HepG2 (cell line): Measurements from ENCODE around the gene CSNK1G1. TPM values are rescaled to one million over a fixed set of nuclear protein-coding genes. Genes with fewer than 3 reads are reported as not detected.

Experiments
- MAFK ChIP-seq, 2 experiments: IDR thresholded peaks in 1 of 2; conservative IDR thresholded peaks in 1 of 2; 2 replicates each; pipeline ENCODE4 v1.6.1; 2011; ENCODE audit warnings: improper control_type of control experiment in 2 of 2, low read length in 2 of 2
- MXD1 ChIP-seq: sonication (generic); formaldehyde crosslinking; IDR thresholded peaks from 2 replicates; pipeline ENCODE4 v1.4.0; 2020; ENCODE audit warnings: mild to moderate bottlenecking, missing genetic modification reagents
- NONO ChIP-seq, 2 experiments: fragments of 450-650 bp in 1 of 2; sonication (generic) in 1 of 2; formaldehyde crosslinking in 1 of 2; IDR thresholded peaks in 1 of 2; conservative IDR thresholded peaks in 1 of 2; 2 replicates each; pipeline versions ENCODE4 v1.6.1 to v1.8.0; 2017 to 2022; ENCODE audit warnings: mild to moderate bottlenecking in 1 of 2, missing genetic modification reagents in 1 of 2, moderate library complexity in 1 of 2
- PHF8 ChIP-seq: sonication (generic); formaldehyde crosslinking; IDR thresholded peaks from 2 replicates; pipeline ENCODE4 v1.5.0; 2020; ENCODE audit warnings: missing genetic modification reagents
- RERE ChIP-seq: IDR thresholded peaks from 2 replicates; pipeline ENCODE4 v1.6.1; 2016; ENCODE audit warnings: low read depth, missing genetic modification reagents, missing compliant biosample characterization
- RFX3 ChIP-seq: IDR thresholded peaks from 2 replicates; pipeline ENCODE4 v1.6.1; 2016; ENCODE audit warnings: missing biosample characterization, missing genetic modification reagents
- XRCC5 ChIP-seq: fragments of 200-400 bp; formaldehyde crosslinking; optimal IDR thresholded peaks from 2 replicates; pipeline ENCODE3; 2017; ENCODE audit warnings: mild to moderate bottlenecking, low read length
- ZBTB40 ChIP-seq, 2 experiments: fragments of 450-650 bp in 1 of 2; sonication (generic) in 1 of 2; formaldehyde crosslinking in 1 of 2; IDR thresholded peaks; 2 replicates each; pipeline versions ENCODE4 v1.6.1 to v1.8.0; 2016 to 2022; ENCODE audit warnings: antibody characterized with exemption in 1 of 2, mild to moderate bottlenecking in 1 of 2, missing genetic modification reagents in 1 of 2
- ZNF160 ChIP-seq: sonication (generic); formaldehyde crosslinking; IDR thresholded peaks from 2 replicates; pipeline ENCODE4 v1.8.0; 2022; ENCODE audit warnings: mild to moderate bottlenecking, inconsistent platforms, missing genetic modification reagents
- ZNF180 ChIP-seq: sonication (generic); formaldehyde crosslinking; IDR thresholded peaks from 2 replicates; pipeline ENCODE4 v1.4.0; 2020; ENCODE audit warnings: low read depth, missing genetic modification reagents, borderline replicate concordance
- ZNF569 ChIP-seq: sonication (generic); formaldehyde crosslinking; IDR thresholded peaks from 2 replicates; pipeline ENCODE4 v1.5.0; 2020; ENCODE audit warnings: mild to moderate bottlenecking, missing genetic modification reagents, moderate library complexity, borderline replicate concordance
- ZSCAN29 ChIP-seq: sonication (generic); formaldehyde crosslinking; conservative IDR thresholded peaks from 2 replicates; pipeline ENCODE4 v1.4.0; 2020; ENCODE audit warnings: mild to moderate bottlenecking, missing genetic modification reagents
- polyA plus RNA-seq, 8 experiments: library from polyadenylated mRNA; depleted of rRNA in 3 of 8; stranded (reverse) in 7 of 8; unstranded in 1 of 8; fragments of >200 nt; fragmentation: Illumina TruSeq in 4 of 8; extraction: Trizol in 4 of 8; gene quantifications; 2 replicates each; pipeline versions ENCODE4 v1.2.1 to v1.2.3, GENCODE V29; 2011 to 2016; ENCODE audit warnings: low read depth in 4 of 8, missing spikeins in 1 of 8, mixed read lengths in 1 of 8; ENCODE audit not compliant: insufficient read depth in 1 of 8
- total RNA-seq, 5 experiments: library from RNA; depleted of rRNA; stranded (reverse); fragments of >200 nt; fragmentation: Illumina TruSeq; extraction: Trizol; gene quantifications; 2 replicates each; pipeline ENCODE4 v1.2.3, GENCODE V29; 2016; ENCODE audit warnings: low read depth in 1 of 5

The CSNK1G1 gene
- total and polyA plus RNA-seq, 2 of the 13 experiments (the other 11 are each of a cell fraction or from before 2014, with no cell fraction given) = 8.5 to 12.6 TPM

- no peak for TF ChIP-seq RERE (CRISPR knock-in tag)
- 0 out of 2 replicates have a peak, but pooled peaks have one; percentile 35 for TF ChIP-seq MXD1 (CRISPR knock-in tag)
- no peak for TF ChIP-seq ZSCAN29 (CRISPR knock-in tag)
- no peak for TF ChIP-seq ZBTB40 (IDR thresholded peaks at IDR 0.05)
- peak; percentile 32; the same call in 1 of the 2 replicates for TF ChIP-seq ZBTB40 (CRISPR knock-in tag; IDR thresholded peaks at IDR 0.05)
- no peak for TF ChIP-seq NONO (IDR thresholded peaks at IDR 0.05)
- peak; percentile 61; the same call in 1 of the 2 replicates for TF ChIP-seq NONO (CRISPR knock-in tag; conservative IDR thresholded peaks at IDR 0.05)
- 0 out of 2 replicates have a peak, but pooled peaks have one; percentile 8 for TF ChIP-seq ZNF160 (CRISPR knock-in tag)
- TF ChIP-seq XRCC5 = peak; percentile 91
- 0 out of 2 replicates have a peak, but pooled peaks have one; percentile 27 for TF ChIP-seq PHF8 (CRISPR knock-in tag)
- TF ChIP-seq MAFK (conservative IDR thresholded peaks at IDR 0.05 in 1 of 2, IDR thresholded peaks at IDR 0.05 in 1 of 2; ENCODE audit: low read length in 2 of 2) = no peak
- TF ChIP-seq ZNF569 (CRISPR knock-in tag) = no peak
- TF ChIP-seq ZNF180 (CRISPR knock-in tag) = no peak
- no peak for TF ChIP-seq RFX3 (CRISPR knock-in tag)
Measured at GRCh38 chr15:64153480-64154367, 202.2 kb downstream of the CSNK1G1 start (continued).
